Hepatic stellate cell (primary cell): ENCODE results near the gene NPDC1.
"Not testable (repeated sequence)": the region's sequence is repeated elsewhere in the genome, so short reads cannot be mapped to it uniquely, and the experiment has no call there.

ENCODE experiments used
- DNase-seq: peaks from one replicate; pipeline ENCODE4 v3.0.0; 2011; ENCODE audit warnings: low spot score

Gene NPDC1

GRCh38 chr9:137011156-137011555 is 34.8 kb downstream of the NPDC1 start:
- DNase-seq: no peak

GRCh38 chr9:137009938-137010732 is 35.8 kb downstream of the NPDC1 start:
- DNase-seq: no peak

- DNase-seq: no peak
Measured at GRCh38 chr9:137009217-137009616, 36.8 kb downstream of the NPDC1 start.

GRCh38 chr9:137008312-137008711 is 37.7 kb downstream of the NPDC1 start:
- DNase-seq: no peak

GRCh38 chr9:137007816-137008270 is 38.1 kb downstream of the NPDC1 start:
- DNase-seq: no peak

GRCh38 chr9:137007108-137007815 is 38.7 kb downstream of the NPDC1 start:
- no peak for DNase-seq

GRCh38 chr9:137006116-137007003 is 39.6 kb downstream of the NPDC1 start:
- DNase-seq: no peak

- not testable (repeated sequence) for DNase-seq
Measured at GRCh38 chr9:137004285-137004684, 41.7 kb downstream of the NPDC1 start.

- DNase-seq: no peak
Measured at GRCh38 chr9:137002646-137003041, 43.3 kb downstream of the NPDC1 start.

GRCh38 chr9:137001857-137002645 is 43.9 kb downstream of the NPDC1 start:
- DNase-seq: no peak

GRCh38 chr9:137000177-137000930 is 45.6 kb downstream of the NPDC1 start:
- peak; percentile 89 for DNase-seq

GRCh38 chr9:136997830-136998234 is 48.1 kb downstream of the NPDC1 start:
- no peak for DNase-seq

GRCh38 chr9:136997371-136997770 is 48.6 kb downstream of the NPDC1 start:
- DNase-seq: no peak

- DNase-seq: no peak
Measured at GRCh38 chr9:136996361-136997292, 49.4 kb downstream of the NPDC1 start, which contains the start of gene CLIC3. Gene CLIC3, minus strand, starts transcription at chr9:136996568. Its CDS starts 25 bp downstream, at chr9:136996543.

- DNase-seq: no peak
Measured at GRCh38 chr9:136995772-136996311, 50.1 kb downstream of the NPDC1 start.

GRCh38 chr9:136995362-136995761 is 50.6 kb downstream of the NPDC1 start:
- DNase-seq: no peak

- DNase-seq: no peak
Measured at GRCh38 chr9:136994888-136995230, 51.1 kb downstream of the NPDC1 start.

GRCh38 chr9:136994180-136994887 is 51.6 kb downstream of the NPDC1 start:
- no peak for DNase-seq
